Thoracic aorta (tissue), 2 donors: ENCODE results near the gene OGT. TPM values are rescaled to one million over a fixed set of nuclear protein-coding genes. Genes with fewer than 3 reads are reported as not detected.
"Not testable (repeated sequence)": the region's sequence is repeated elsewhere in the genome, so short reads cannot be mapped to it uniquely, and the experiment has no call there.

ENCODE experiments used
- ATAC-seq: fragments of 150-250 bp; one replicate; pipeline ENCODE4 v1.8.0; 2017; ENCODE audit warnings: low read depth; ENCODE audit not compliant: insufficient number of reproducible peaks, low FRiP score
- DNase-seq: peaks from one replicate; pipeline ENCODE4 v3.0.0-alpha.2; 2020; ENCODE audit warnings: low spot score
- H3K27ac ChIP-seq, 2 donors: fragments of 200-600 bp; sonication (generic); 1 replicate in 1 of 2; 2 replicates in 1 of 2; pipeline ENCODE4 v1.5.1; 2016; ENCODE audit warnings: mild to moderate bottlenecking in 2 of 2, moderate library complexity in 2 of 2
- H3K27me3 ChIP-seq: fragments of 200-600 bp; sonication (generic); replicated peaks from 2 replicates; pipeline ENCODE4 v1.6.0; 2016; ENCODE audit warnings: mild to moderate bottlenecking; ENCODE audit not compliant: insufficient read depth
- H3K36me3 ChIP-seq: fragments of 200-600 bp; sonication (generic); one replicate; pipeline ENCODE4 v1.5.1; 2016
- H3K4me1 ChIP-seq, 2 donors: fragments of 200-600 bp; sonication (generic); 1 replicate in 1 of 2; 2 replicates in 1 of 2; pipeline versions ENCODE4 v1.5.1 to v1.6.0; 2016; ENCODE audit warnings: low read depth in 2 of 2, mild to moderate bottlenecking in 1 of 2; ENCODE audit not compliant: control insufficient read depth in 1 of 2
- H3K4me3 ChIP-seq: fragments of 200-600 bp; sonication (generic); 2 replicates; pipeline ENCODE4 v1.5.1; 2016; ENCODE audit warnings: mild to moderate bottlenecking
- H3K9me3 ChIP-seq: fragments of 200-600 bp; sonication (generic); 2 replicates; pipeline ENCODE4 v1.5.1; 2016
- CTCF ChIP-seq: fragments of 200-600 bp; sonication (generic); IDR thresholded peaks from one replicate; pipeline ENCODE4 v1.5.1; 2019; ENCODE audit warnings: antibody characterized with exemption
- total RNA-seq, 2 donors: library from RNA; depleted of rRNA; stranded (reverse); fragments of >200 nt; gene quantifications; one replicate each; pipeline versions ENCODE4 v1.1.0 to v1.2.3, GENCODE V29; 2016

The OGT gene
- total RNA-seq, 2 donors from 2014 or later, result 196 to 258 TPM

GRCh38 chrX:71496476-71496875 is 36.4 kb upstream of the OGT start:
- H3K4me1 ChIP-seq, result no peaks in the 10 kb centered on the region
- no peak overlapping the region for H3K27ac ChIP-seq
- DNase-seq (no peak), ATAC-seq (no peak)
- no peak overlapping the region for H3K4me3 ChIP-seq
- no peaks in the 10 kb centered on the region for H3K36me3 ChIP-seq
- TF ChIP-seq CTCF, result no peak
- H3K27me3 ChIP-seq, result no peaks in the 10 kb centered on the region
- no peaks in the 10 kb centered on the region for H3K9me3 ChIP-seq

GRCh38 chrX:71502080-71502479 is 30.8 kb upstream of the OGT start:
- H3K4me3 ChIP-seq, H3K4me1 ChIP-seq, H3K9me3 ChIP-seq, H3K36me3 ChIP-seq, DNase-seq, H3K27me3 ChIP-seq, ATAC-seq, H3K27ac ChIP-seq: not testable (repeated sequence)

GRCh38 chrX:71504346-71504745 is 28.6 kb upstream of the OGT start:
- no peaks in the 10 kb centered on the region for H3K4me1 ChIP-seq
- no peak for TF ChIP-seq CTCF
- H3K9me3 ChIP-seq, result no peaks in the 10 kb centered on the region
- H3K4me3 ChIP-seq, result no peak overlapping the region
- ATAC-seq, result no peak
- H3K27ac ChIP-seq, result no peak overlapping the region
- no peak for DNase-seq
- H3K36me3 ChIP-seq, result no peaks in the 10 kb centered on the region
- H3K27me3 ChIP-seq, result no peaks in the 10 kb centered on the region

GRCh38 chrX:71509289-71509688 is 23.6 kb upstream of the OGT start:
- no peak overlapping the region for H3K27ac ChIP-seq
- ATAC-seq (no peak), DNase-seq (no peak)
- no peak overlapping the region for H3K4me3 ChIP-seq
- no peak for TF ChIP-seq CTCF
- H3K4me1 ChIP-seq, result no peaks in the 10 kb centered on the region
- no peaks in the 10 kb centered on the region for H3K9me3 ChIP-seq
- H3K36me3 ChIP-seq, result no peaks in the 10 kb centered on the region
- no peaks in the 10 kb centered on the region for H3K27me3 ChIP-seq

- H3K9me3 ChIP-seq, result no peaks in the 10 kb centered on the region
Observed at GRCh38 chrX:71510161-71510560, 22.7 kb upstream of the OGT start.

GRCh38 chrX:71513731-71514130 is 19.2 kb upstream of the OGT start:
- not testable (repeated sequence) for DNase-seq, H3K27me3 ChIP-seq, ATAC-seq, H3K9me3 ChIP-seq, H3K4me1 ChIP-seq, H3K27ac ChIP-seq, H3K36me3 ChIP-seq, H3K4me3 ChIP-seq

More at GRCh38 chrX:71510161-71510560, 22.7 kb upstream of the OGT start:
- Histone ChIP-seq H3K27ac (no peak overlapping the region), H3K36me3 (no peaks in the 10 kb centered on the region), H3K27me3 (no peaks in the 10 kb centered on the region), H3K4me1 (no peaks in the 10 kb centered on the region), H3K4me3 (no peak overlapping the region)
- DNase-seq (no peak), ATAC-seq (no peak)
- TF ChIP-seq CTCF, result no peak
